Suppressor macrophage (primary cell): Measurements from ENCODE around the gene CLIC2.
A peak's percentile ranks its signal among the peaks of the same experiment; 100 is the strongest.

ENCODE experiments used
- DNase-seq, 4 experiments: peaks; one replicate each; pipeline ENCODE4 v3.0.0-alpha.2; 2020 to 2022

The CLIC2 gene

DNA sequence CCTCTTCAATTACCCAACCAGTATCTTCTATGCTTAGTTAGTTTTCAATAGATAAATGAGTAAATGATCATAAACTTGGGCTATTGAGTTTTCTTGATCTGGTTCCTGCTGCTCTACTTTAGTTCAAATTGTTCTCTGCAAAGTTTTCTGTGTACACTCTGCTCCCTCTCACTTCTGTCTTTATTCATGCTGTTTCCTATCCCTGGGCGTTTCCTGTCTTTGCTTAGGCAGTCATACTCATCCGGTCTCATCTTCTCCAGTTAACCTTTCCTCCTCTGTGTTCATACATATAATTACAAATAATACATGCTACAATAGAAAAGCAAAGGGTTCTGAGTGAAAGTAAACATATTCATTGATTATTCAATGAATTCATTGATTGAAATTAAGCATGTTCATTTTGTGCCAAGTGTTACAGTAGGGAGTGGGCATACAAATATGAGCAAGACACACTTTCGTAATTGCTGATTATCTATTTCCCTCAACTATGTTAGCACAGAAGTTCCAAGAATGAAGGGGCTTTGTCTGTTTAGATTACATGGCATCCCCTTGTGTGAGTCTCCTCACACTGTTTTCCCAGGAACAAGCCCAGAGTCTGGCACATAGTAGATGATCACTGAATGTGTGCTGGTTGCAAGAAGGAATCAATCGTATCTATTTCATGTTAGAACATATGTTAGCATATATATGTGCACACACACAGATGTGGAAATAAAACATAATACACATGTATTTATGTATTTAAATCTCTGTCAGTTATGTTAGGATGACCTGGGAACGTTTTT lies 71.3 kb downstream of the CLIC2 start:
- DNase-seq = no peak

DNA sequence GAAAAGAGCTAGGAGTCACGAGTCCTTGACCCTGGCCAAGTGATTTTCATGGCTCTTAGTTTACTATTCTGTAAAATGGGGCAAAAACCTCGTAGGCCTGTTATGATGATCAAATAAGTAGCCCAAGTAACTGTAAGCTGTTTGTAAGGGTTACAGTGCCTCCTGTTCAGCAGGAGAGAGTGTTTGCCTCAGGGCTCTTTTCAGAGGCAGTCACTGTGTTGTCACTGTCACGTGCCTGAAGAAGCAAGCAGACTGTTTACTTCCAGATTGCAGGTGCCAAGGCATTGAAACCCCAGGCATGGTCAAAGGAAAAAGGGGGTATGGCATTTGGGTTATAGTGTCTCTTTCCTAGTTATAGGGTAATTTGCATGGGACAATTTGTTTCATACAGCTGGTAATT lies 74.7 kb downstream of the CLIC2 start:
- DNase-seq = no peak

- no peak for DNase-seq
Measured at GRCh38 chrX:155251391-155251790, 83.0 kb downstream of the CLIC2 start.

- no peak for DNase-seq
Measured at GRCh38 chrX:155247497-155247896, 86.9 kb downstream of the CLIC2 start.

DNA sequence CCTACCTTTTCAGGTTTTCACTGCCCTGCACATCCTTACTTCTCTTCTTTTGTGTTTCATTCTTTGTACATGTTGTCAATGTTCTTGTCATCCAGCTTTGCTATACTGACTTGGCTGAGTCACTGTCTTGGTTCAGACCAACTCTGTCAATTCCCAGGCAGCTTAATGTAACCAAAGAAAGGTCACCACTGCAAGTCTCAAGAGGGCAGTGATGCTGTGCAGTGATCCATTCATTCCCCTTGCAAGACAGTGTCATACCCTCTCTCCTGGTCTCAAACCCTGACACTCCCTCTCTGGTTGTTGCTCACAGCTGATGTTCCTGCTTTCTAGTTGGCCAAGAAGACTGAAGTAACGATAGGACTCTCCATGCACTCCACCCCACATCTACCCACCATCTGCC lies 87.7 kb downstream of the CLIC2 start:
- DNase-seq = no peak

DNA sequence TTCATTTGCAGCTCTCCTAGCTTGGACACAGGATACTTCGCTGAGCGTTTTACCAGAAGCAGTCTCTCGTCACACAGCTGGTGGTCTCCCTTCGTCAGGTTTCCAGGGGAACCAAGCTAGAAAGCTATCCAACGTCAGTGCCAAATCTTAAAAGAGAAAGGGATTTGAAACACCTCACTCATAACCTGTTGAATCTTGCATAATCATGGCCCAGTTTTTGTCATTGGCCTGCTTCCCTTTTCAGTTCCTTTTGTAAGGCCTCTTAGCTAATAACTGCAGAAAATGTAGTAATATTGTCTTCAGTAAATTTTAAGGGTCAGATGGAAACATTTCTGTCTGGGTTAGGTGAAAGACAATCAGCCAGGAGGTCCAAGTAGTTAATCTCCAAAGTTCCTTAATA lies 92.1 kb downstream of the CLIC2 start:
- DNase-seq = peak; percentile 18 to 56 (median 40)

- no peak for DNase-seq
Measured at GRCh38 chrX:155237719-155238118, 96.7 kb downstream of the CLIC2 start.

DNA sequence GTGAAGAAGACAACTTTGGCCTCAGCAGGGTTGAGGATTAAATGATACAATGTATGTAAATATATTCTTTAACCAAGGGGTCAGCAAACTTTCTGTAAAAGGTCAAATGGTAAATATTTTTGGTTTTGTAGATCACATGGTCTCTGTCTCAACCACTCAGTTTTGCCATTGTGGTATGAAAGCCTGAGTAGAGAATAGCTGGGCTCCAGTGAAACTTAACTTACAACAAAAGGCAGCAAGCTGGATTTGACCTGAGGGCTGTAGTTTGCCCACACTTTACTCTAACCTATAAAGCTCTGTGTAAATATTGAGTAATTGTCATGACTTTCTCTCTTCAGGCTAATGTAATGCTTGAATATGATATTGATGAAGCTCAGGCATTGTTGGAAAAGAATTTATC lies 98.5 kb downstream of the CLIC2 start:
- no peak for DNase-seq

DNA sequence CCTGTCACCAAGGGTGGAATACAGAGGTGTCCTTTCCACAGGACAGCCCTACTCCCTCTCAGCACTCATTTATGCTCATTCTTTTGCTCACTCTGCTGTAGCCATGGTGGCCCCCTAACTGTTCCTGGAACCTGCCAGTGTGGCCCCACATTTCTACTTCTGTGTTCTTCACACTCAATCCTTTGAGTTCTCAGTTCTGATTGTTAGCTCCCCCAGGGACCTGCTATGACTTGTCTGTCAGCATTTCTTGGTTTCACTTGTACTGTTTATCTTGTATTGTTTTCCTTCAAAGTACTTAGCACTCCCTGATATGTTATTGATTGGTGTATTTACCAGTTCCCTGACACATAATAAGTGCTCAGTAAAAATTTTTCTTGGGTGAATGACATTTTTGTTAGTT lies 103.3 kb downstream of the CLIC2 start:
- DNase-seq = no peak
